Tibial nerve (tissue), 4 donors: ENCODE data around the gene ATP6V0B. TPM values are rescaled to one million over a fixed set of nuclear protein-coding genes. Genes with fewer than 3 reads are reported as not detected.
A peak's percentile ranks its signal among the peaks of the same experiment; 100 is the strongest.

Experiments
- DNase-seq, 2 donors: peaks; one replicate each; pipeline ENCODE4 v3.0.0-alpha.2; 2019; ENCODE audit warnings: low spot score in 2 of 2
- H3K27ac ChIP-seq, 4 donors: fragments of 200-600 bp; sonication (generic) in 3 of 4; one replicate each; pipeline ENCODE4 v1.5.1; 2017 to 2019; ENCODE audit warnings: mild to moderate bottlenecking in 1 of 4
- H3K27me3 ChIP-seq, 2 donors: fragments of 200-600 bp; sonication (generic) in 1 of 2; one replicate each; pipeline versions ENCODE4 v1.5.1 to v1.6.0; 2017 to 2019
- H3K36me3 ChIP-seq, 3 donors: fragments of 200-600 bp; sonication (generic); one replicate each; pipeline ENCODE4 v1.5.1; 2018 to 2019
- H3K4me1 ChIP-seq, 4 donors: fragments of 200-600 bp; sonication (generic) in 3 of 4; one replicate each; pipeline ENCODE4 v1.5.1; 2017 to 2019
- H3K4me3 ChIP-seq, 4 donors: fragments of 200-600 bp; sonication (generic) in 3 of 4; one replicate each; pipeline ENCODE4 v1.5.1; 2017 to 2019; ENCODE audit warnings: mild to moderate bottlenecking in 1 of 4, moderate library complexity in 1 of 4
- H3K9me3 ChIP-seq, 4 donors: fragments of 200-600 bp; sonication (generic) in 3 of 4; one replicate each; pipeline ENCODE4 v1.5.1; 2017 to 2019
- EP300 ChIP-seq, 2 donors: sonication (generic); formaldehyde crosslinking; IDR thresholded peaks; one replicate each; pipeline ENCODE4 v1.6.1; 2017; ENCODE audit warnings: antibody characterized with exemption in 2 of 2, mild to moderate bottlenecking in 1 of 2
- POLR2A ChIP-seq, 2 donors: fragments of 450-650 bp; IDR thresholded peaks; one replicate each; pipeline ENCODE4 v1.6.1; 2017; ENCODE audit warnings: antibody characterized with exemption in 2 of 2, mild to moderate bottlenecking in 2 of 2, moderate library complexity in 2 of 2
- WGBS, 2 donors: methylation state at CpG; one replicate each; pipeline ENCODE4 v1.1.5; 2018; 5-methylcytosine and 5-hydroxymethylcytosine counted together
- total RNA-seq, 4 donors: library from RNA; depleted of rRNA; stranded (reverse); fragments of >200 nt; gene quantifications; one replicate each; pipeline ENCODE4 v1.1.0, GENCODE V29; 2016
- TF ChIP-seq, protein P1 (sequence below), 5 experiments: fragments of 200-600 bp in 3 of 5; fragments of 450-650 bp in 2 of 5; sonication (generic) in 3 of 5; IDR thresholded peaks; one replicate each; pipeline ENCODE4 v1.5.1; 2016 to 2019; ENCODE audit warnings: antibody characterized with exemption in 5 of 5, mild to moderate bottlenecking in 3 of 5, moderate library complexity in 2 of 5

The ATP6V0B gene
- total RNA-seq, 4 donors from 2014 or later, result 101 to 132 (median 113) TPM

GRCh38 chr1:43931711-43932660 lies 42.8 kb upstream of the ATP6V0B start:
- WGBS, 2 donors, result 85 to 91% methylated on average over 8 to 11 of the region's 13 CpGs

GRCh38 chr1:43932786-43933385 lies 41.9 kb upstream of the ATP6V0B start:
- Histone ChIP-seq H3K9me3 (no peaks in the 10 kb centered on the region), H3K36me3 (peaks cover 0 to 22% (median 0%) of the 10 kb centered on the region in 3 donors), H3K4me3 (peak overlapping the region; percentile 22 to 45 (median 39)), H3K4me1 (peaks cover 0 to 36% (median 21%) of the 10 kb centered on the region in 4 donors), H3K27ac (no peak overlapping the region), H3K27me3 (peaks cover 0 to 25% of the 10 kb centered on the region in 2 donors)
- no peak for TF ChIP-seq POLR2A (IDR thresholded peaks at IDR 0.05)
- TF ChIP-seq EP300 (IDR thresholded peaks at IDR 0.05), result no peak
- TF ChIP-seq, protein P1, sequence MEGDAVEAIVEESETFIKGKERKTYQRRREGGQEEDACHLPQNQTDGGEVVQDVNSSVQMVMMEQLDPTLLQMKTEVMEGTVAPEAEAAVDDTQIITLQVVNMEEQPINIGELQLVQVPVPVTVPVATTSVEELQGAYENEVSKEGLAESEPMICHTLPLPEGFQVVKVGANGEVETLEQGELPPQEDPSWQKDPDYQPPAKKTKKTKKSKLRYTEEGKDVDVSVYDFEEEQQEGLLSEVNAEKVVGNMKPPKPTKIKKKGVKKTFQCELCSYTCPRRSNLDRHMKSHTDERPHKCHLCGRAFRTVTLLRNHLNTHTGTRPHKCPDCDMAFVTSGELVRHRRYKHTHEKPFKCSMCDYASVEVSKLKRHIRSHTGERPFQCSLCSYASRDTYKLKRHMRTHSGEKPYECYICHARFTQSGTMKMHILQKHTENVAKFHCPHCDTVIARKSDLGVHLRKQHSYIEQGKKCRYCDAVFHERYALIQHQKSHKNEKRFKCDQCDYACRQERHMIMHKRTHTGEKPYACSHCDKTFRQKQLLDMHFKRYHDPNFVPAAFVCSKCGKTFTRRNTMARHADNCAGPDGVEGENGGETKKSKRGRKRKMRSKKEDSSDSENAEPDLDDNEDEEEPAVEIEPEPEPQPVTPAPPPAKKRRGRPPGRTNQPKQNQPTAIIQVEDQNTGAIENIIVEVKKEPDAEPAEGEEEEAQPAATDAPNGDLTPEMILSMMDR (IDR thresholded peaks at IDR 0.05), result no peak
- WGBS, 2 donors, result 28% methylated on average over 8 of the region's 8 CpGs
- DNase-seq, result no peak

More at GRCh38 chr1:43931711-43932660, 42.8 kb upstream of the ATP6V0B start:
- H3K27ac ChIP-seq, result no peak overlapping the region
- no peak for DNase-seq
- H3K36me3 ChIP-seq, result peaks cover 0 to 23% (median 0%) of the 10 kb centered on the region in 3 donors
- peaks cover 0 to 25% of the 10 kb centered on the region in 2 donors for H3K27me3 ChIP-seq
- TF ChIP-seq, protein P1 (IDR thresholded peaks at IDR 0.05), result no peak
- TF ChIP-seq EP300 (IDR thresholded peaks at IDR 0.05), result no peak
- no peak for TF ChIP-seq POLR2A (IDR thresholded peaks at IDR 0.05)
- H3K4me1 ChIP-seq, result peaks cover 0 to 36% (median 21%) of the 10 kb centered on the region in 4 donors
- no peaks in the 10 kb centered on the region for H3K9me3 ChIP-seq
- H3K4me3 ChIP-seq, result no peak overlapping the region

GRCh38 chr1:43933386-43934100 lies 41.2 kb upstream of the ATP6V0B start, which contains the start of gene ARTN:
Gene ARTN (plus strand): TSS chr1:43933801. CDS start chr1:43935657, 1,856 bp downstream.
- Histone ChIP-seq H3K36me3 (peaks cover 0 to 22% (median 0%) of the 10 kb centered on the region in 3 donors), H3K27ac (peak within 1 kb of the TSS in 1 of 4 donors; percentile 37), H3K4me3 (peak within 1 kb of the TSS; percentile 22 to 45 (median 39)), H3K9me3 (no peaks in the 10 kb centered on the region), H3K27me3 (peaks cover 0 to 25% of the 10 kb centered on the region in 2 donors), H3K4me1 (peaks cover 0 to 36% (median 21%) of the 10 kb centered on the region in 4 donors)
- WGBS, 2 donors, result 4 to 5% methylated on average over 26 to 34 of the region's 42 CpGs
- DNase-seq, result no peak
- TF ChIP-seq EP300 (IDR thresholded peaks at IDR 0.05), result no peak
- no peak for TF ChIP-seq POLR2A (IDR thresholded peaks at IDR 0.05)
- TF ChIP-seq, protein P1 (IDR thresholded peaks at IDR 0.05), result no peak

DNA sequence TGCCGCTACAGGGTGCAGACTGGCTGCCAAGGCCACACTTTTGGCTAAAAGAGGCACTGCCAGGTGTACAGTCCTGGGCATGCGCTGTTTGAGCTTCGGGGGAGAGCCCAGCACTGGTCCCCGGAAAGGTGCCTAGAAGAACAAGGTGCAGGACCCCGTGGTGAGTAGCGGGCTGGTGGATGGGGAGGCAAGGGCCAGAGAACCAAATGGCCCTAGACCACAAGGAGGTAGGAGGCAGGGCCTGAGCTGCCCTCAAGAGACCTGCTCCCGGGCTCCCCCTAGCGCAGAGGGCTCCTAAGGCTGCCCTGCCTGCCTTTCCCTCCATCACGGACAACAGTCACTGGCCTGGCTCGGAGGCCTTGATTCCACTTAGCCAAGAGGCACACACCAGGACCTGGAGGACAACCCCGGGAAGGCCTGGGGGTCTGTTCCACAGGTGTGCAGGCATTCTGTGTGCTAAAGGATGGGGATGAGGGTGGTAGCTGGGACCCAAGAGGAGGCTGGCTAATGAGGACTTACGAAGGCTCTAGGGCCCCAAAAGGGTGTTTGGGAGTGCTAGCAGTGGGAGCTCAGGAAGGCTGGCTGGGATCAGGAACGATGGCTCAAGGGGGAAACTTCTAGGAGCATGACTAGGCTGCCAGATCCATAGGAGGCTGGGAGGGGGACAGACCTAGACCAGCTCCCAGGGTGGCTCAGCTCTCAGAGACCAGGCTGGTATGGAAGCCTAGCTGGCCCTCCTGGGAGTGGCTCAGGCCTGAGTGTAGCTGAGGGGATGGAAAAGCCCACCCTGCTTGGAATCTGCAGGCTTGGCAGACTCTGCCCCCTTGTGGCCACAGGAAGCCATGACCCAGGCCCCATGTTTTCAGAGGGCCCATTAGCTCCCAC lies 40.4 kb upstream of the ATP6V0B start:
- H3K36me3 ChIP-seq, result peaks cover 0 to 22% (median 0%) of the 10 kb centered on the region in 3 donors
- WGBS, 2 donors, result 29 to 39% methylated on average over 13 of the region's 13 CpGs
- H3K27me3 ChIP-seq, result peaks cover 0 to 25% of the 10 kb centered on the region in 2 donors
- no peaks in the 10 kb centered on the region for H3K9me3 ChIP-seq
- H3K27ac ChIP-seq, result no peak overlapping the region
- TF ChIP-seq POLR2A (IDR thresholded peaks at IDR 0.05), result no peak
- TF ChIP-seq, protein P1 (IDR thresholded peaks at IDR 0.05), result peak; percentile 86 to 94 (median 87)
- peaks cover 0 to 36% (median 21%) of the 10 kb centered on the region in 4 donors for H3K4me1 ChIP-seq
- peak overlapping the region in 2 of 4 donors; percentile 42 to 45 for H3K4me3 ChIP-seq
- peak in 1 of 2 donors; percentile 42 for DNase-seq
